ENCODE results near the gene KRT37.

- TF ChIP-seq EZH2phosphoT487 (IDR thresholded peaks at IDR 0.05; ENCODE audit: low read depth): no peak
- TF ChIP-seq, protein P1, sequence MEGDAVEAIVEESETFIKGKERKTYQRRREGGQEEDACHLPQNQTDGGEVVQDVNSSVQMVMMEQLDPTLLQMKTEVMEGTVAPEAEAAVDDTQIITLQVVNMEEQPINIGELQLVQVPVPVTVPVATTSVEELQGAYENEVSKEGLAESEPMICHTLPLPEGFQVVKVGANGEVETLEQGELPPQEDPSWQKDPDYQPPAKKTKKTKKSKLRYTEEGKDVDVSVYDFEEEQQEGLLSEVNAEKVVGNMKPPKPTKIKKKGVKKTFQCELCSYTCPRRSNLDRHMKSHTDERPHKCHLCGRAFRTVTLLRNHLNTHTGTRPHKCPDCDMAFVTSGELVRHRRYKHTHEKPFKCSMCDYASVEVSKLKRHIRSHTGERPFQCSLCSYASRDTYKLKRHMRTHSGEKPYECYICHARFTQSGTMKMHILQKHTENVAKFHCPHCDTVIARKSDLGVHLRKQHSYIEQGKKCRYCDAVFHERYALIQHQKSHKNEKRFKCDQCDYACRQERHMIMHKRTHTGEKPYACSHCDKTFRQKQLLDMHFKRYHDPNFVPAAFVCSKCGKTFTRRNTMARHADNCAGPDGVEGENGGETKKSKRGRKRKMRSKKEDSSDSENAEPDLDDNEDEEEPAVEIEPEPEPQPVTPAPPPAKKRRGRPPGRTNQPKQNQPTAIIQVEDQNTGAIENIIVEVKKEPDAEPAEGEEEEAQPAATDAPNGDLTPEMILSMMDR (IDR thresholded peaks at IDR 0.05; ENCODE audit: low read depth, low read length): no peak
These were observed 15.0 kb upstream of the KRT37 start for GRCh38 chr17:41439375-41439774.

Measured in OCI-LY3 (cell line).